GM04504 (cell line): ENCODE data around the gene TAPBP.

ENCODE experiments used
- DNase-seq: peaks from one replicate; pipeline ENCODE4 v3.0.0-alpha.2; 2012; ENCODE audit warnings: low read depth

TAPBP gene

GRCh38 chr6:33319939-33320314 is 6.0 kb upstream of the TAPBP start:
- no peak for DNase-seq

DNA sequence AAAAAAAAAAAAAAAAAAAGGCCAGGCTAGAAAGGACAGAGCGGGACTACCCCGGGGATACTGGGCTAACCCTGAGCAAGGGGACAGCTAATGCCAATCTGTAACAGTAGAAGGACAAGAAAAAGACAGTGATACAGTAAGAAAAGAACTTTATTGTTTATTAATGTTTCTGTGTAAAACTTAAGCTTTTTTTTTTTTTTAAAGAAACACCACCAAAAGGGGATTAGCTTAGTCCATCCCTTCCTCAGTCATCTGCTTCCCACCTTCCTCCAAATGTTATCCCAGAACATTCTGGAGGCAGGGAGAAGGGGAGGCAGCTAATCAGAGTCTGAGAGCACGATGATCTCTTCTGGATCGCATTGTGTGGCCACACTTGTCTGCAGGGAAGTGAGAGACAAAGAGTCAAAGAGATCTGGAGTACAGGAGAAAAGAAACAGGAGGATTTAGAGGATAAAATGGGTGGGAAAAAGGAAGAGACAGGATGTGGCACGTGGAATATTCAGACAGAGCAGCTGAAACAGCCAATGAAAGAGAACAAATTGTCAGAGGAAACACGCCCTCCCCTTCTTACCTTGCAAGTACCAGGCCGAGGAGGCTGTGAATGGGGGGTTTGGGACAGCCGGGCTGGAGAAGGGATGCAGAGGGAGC is 4.7 kb upstream of the TAPBP start:
- no peak for DNase-seq

- DNase-seq: peak; percentile 99
These were observed 4.0 kb upstream of the TAPBP start, which contains the start of gene ZBTB22 for GRCh38 chr6:33317669-33318425. Gene ZBTB22 (minus strand): TSS chr6:33317744. CDS start chr6:33316916, 828 bp downstream.

DNA sequence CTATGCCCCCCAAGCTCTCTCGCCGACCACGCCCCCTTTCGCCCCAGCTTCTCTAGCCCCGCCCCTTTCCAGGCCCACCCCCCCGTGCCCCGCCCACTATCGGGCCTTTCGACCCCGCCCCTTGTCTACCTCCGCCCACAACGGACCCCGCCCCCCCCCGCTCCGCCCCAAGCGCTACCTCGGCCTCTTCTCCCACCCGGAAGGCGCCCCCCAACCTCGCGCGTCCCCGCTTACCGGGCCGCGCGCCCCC is 3.5 kb upstream of the TAPBP start:
- DNase-seq: no peak

DNA sequence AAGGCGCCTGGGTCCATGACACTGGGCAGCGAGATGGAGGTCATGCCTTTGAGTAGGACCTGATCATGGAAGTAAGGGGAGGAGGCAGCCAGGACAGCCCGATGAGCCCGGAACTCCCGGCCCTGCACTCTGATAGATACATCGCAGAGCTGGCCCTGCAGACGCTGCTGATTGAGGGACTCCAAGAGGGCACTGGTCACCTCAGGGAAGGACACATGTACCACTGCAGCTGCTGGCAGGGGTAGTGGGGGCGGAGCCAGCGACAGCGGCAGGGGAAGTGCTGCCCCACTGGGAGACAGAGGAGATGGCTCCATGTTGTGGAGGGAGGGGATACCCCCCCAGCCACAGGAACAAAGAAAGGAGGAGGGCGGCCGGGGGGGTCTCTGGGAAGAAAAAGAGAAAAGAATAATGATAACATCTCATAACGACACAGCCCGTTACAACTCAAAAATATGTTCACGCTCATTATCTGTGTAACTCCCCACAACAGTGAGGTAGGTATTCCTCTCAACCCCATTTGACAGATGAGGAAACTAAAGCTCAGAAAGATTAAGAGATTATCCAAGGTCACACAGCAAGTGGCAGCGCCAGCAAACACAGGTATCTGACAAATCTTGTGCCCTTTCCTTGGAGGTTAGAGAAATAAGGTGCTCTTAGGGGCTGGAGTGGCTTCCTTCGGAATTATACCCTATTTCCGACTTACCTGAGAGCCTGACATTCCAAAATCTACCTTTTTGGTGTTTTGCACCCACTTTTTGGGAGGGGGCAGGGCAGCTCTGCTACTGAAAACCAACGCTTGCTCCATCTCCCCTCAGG is 2.9 kb upstream of the TAPBP start:
- DNase-seq: no peak

- DNase-seq: no peak
These were observed 2.1 kb upstream of the TAPBP start for GRCh38 chr6:33315793-33316602.

DNA sequence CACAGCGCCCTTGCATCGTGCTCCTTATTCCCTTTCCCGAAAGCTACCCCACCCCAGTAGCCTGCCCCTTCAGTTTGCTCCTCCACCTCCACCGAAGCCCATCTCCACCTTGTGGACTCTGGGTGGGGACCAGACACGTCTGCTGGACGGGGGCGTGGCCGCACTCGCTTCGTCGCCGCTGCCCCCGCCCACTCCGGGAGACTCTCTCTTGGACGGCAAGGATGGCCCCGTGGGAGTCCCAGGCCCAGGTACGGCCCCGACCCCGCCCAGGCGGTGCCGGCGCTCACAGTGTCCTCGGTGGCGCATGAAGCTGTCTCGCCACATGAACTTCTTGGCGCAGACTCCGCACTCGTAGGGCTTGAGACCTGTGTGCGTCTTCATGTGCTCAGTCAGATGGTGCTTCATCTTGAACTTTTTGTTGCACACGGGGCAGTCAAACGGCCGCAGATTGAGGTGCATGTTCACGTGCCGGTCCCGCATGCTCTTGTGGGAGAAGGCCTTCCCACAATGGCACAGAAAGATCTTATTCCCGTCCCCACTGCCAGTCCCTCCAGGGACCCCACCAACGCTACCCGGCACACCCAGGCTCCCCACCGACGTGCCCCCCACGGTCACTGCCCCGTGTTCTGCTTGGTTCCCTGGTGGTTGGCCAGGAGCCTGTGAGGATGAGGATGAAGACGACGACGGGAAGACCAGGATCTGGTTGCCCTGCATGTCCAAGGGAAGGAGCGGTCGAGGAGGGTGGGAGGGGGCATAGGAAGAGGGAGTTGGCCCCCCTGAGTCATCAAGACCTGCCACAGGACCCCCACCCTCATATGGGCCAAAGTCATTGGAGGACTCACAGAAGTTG is 1.3 kb upstream of the TAPBP start:
- DNase-seq: no peak

- peak; percentile 61 for DNase-seq
These were observed 651 bp upstream of the TAPBP start for GRCh38 chr6:33314515-33314942.

GRCh38 chr6:33313105-33313708 is 671 bp downstream of the TAPBP start:
- DNase-seq: no peak

DNA sequence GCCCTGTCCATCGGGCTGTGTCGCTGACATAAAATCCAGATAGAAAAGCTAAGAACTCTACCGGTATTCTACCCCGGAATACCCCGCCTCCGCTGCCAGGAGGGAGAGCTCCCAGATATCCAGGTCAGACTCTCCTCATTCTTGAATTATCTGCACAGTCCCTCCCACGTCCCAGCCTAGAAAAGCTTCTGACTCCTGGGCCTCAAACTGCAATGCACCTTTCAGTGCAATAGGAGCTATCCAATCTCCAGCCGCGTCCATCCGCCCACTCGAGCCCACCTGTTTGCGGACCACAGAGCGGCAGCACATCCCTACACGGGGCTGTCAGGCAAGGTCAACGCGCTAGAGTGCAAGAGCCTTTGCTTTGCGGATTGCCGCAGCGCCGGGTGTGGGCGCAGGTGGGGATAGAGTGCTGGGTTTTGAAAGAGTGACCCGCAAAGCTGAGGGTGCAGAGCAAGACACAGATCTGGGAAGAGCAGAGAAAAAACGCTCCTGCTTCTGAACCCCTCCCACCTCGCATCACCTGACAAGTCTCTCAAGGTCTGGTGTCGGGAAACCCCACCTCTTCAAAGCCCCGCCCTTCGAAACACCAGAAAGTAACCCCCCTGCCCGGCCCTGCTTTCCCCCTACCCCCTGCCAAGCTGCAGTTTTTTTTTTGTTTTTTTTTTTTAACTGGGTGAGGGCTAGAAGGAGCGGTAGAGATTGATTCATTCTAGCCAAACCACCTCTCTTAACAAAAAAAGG is 1.3 kb downstream of the TAPBP start:
- DNase-seq: no peak

GRCh38 chr6:33306356-33306755 is 7.5 kb downstream of the TAPBP start:
- DNase-seq: no peak

GRCh38 chr6:33305052-33305451 is 8.8 kb downstream of the TAPBP start:
- no peak for DNase-seq

DNA sequence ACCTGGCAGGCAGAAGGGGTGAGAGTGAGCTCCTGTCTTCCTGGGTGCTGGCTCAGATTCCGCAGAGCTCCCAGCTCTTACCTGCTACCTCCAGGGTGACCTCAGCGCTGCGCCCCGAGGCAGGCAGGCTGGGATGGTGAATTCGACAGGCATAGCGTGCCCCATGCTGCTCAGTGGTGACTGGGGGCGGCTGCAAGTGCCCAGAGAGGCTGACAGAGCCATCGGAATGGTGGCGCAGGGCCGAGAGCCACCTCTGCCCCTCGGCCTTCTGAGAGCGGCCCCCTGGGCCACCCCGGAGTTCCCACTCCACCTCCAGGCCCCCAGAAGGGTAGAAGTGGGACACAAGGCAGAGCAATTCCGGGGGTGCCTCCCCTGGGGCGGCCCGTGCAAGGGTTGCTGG is 9.7 kb downstream of the TAPBP start:
- DNase-seq: no peak

DNA sequence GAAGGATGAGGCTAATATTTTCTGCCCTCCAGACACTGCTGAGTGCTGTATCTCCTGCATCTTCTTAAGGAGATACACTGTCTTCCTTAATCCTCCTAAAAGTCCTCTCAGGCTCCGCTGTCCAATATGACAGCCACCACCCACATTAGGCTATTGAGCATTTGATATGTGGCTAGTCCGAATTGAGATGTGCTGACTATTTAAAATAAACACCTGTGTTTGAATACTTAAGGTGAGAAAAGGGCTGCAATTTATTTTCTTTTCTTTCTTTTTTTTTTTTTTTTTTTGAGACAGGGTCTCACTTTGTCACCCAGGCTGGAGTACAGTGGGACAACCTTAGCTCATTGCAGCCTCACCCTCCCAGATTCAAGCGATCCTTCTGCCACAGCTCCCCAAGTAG is 12.0 kb downstream of the TAPBP start:
- DNase-seq: no peak

GRCh38 chr6:33299237-33299944 is 14.5 kb downstream of the TAPBP start:
- DNase-seq: peak; percentile 87

DNA sequence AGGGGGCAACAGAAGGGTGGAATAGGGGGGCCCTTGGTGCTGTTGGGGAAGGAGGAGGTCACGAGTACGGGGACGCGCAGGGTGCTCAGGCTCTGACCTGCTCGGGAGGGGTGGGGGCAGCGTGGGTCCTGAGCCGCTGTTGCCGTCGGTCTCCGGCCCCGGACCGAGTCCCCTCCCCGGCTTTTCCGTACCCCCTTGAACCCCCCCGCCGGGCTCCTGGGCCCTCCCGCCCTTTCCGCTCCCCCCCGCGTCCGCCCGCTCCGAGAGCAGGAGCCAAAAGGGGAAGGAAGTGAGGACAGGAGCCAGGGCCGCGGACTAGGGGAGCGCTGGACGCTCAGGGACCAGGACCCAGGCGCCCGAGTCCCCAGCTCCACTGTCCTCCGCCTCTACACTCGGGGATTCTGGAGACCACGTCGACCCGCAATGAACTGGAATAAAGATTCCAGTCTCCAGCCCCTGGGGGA is 15.1 kb downstream of the TAPBP start, which contains the start of gene RGL2:
RGL2 (minus strand) TSS at position 170 of the 464 bp plus-strand sequence. CDS start 332 bp downstream, outside the sequence.
- peak; percentile 46 for DNase-seq

DNA sequence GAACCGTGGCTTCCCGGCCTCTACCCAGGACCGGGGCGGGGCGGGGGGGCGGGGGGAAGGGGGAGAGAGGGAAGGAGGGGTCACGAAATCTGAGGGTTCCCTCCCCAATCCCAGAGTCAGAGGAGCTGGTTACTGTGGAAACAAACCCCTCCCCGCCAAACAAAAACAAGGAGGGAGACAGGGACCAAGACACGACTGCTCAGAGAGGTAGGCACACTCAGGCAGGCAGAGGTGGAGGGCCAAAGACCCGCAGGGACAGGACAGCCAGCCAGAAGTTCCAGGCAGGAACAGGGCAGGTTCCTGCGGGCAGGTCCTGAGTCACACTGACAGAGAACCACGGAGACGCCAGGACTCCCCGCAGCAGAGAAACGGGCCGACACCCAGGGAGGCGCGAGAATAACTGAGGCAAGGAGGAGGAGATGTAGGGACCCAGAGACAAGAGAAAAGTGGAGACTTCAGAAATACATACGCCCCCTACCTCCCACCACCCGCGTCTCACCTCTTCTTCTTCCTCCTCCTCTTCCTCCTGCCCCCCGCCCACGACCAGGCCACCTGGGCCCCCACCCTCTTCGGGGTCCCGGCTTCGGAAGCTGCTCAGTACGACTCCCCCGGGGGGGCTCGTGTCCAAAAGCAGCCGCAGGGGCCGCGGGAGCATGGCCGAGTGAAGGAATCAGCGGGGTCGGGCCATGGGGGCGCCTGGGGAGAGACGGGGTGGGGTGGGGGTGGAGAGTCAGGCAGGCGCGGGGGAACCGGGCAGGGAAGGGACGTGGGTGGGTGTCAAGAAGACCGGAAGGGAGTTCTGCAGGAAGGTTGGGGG is 15.7 kb downstream of the TAPBP start:
- DNase-seq: peak; percentile 84

GRCh38 chr6:33297406-33297955 is 16.4 kb downstream of the TAPBP start:
- DNase-seq: no peak
